GM23338 (cell line): ENCODE measurements around the gene PITPNC1. TPM values are rescaled to one million over a fixed set of nuclear protein-coding genes. Genes with fewer than 3 reads are reported as not detected.
A peak's percentile ranks its signal among the peaks of the same experiment; 100 is the strongest.

Source experiments
- ATAC-seq: fragments of 200-7000 bp; cut with Tn5 transposase; 3 replicates; pipeline ENCODE4 v1.9.1; 2020
- DNase-seq: peaks from one replicate; pipeline ENCODE4 v3.0.0-alpha.2; 2015; ENCODE audit warnings: low spot score
- H2AFZ ChIP-seq: fragments of 200-600 bp; sonication (generic); 2 replicates; pipeline ENCODE4 v1.8.0; 2016; ENCODE audit warnings: antibody characterized with exemption, mild to moderate bottlenecking, moderate library complexity
- H3F3A ChIP-seq: fragments of 200-600 bp; sonication (generic); replicated peaks from 2 replicates; pipeline ENCODE4 v1.8.0; 2017; ENCODE audit warnings: antibody characterized with exemption, mixed run types, low read depth
- H3K27ac ChIP-seq: fragments of 200-600 bp; sonication (generic); 2 replicates; pipeline ENCODE4 v1.6.1; 2016; ENCODE audit warnings: low read depth
- H3K27me3 ChIP-seq: fragments of 200-600 bp; sonication (generic); 2 replicates; pipeline ENCODE4 v1.8.0; 2016; ENCODE audit warnings: mild to moderate bottlenecking, mixed run types, moderate library complexity; ENCODE audit not compliant: insufficient read depth
- H3K36me3 ChIP-seq: fragments of 200-600 bp; sonication (generic); 2 replicates; pipeline ENCODE4 v1.8.0; 2016; ENCODE audit warnings: mild to moderate bottlenecking; ENCODE audit not compliant: insufficient read depth
- H3K4me1 ChIP-seq: fragments of 200-600 bp; sonication (generic); 2 replicates; pipeline ENCODE4 v1.8.0; 2016; ENCODE audit warnings: mild to moderate bottlenecking, moderate library complexity; ENCODE audit not compliant: insufficient read depth
- H3K4me2 ChIP-seq: fragments of 200-600 bp; sonication (generic); 2 replicates; pipeline ENCODE4 v1.7.1; 2017; ENCODE audit warnings: mixed run types
- H3K4me3 ChIP-seq: fragments of 200-600 bp; sonication (generic); 2 replicates; pipeline ENCODE4 v1.6.1; 2016; ENCODE audit warnings: mixed run types
- H3K79me2 ChIP-seq: fragments of 200-600 bp; sonication (generic); replicated peaks from 2 replicates; pipeline ENCODE4 v1.8.0; 2017; ENCODE audit warnings: mild to moderate bottlenecking; ENCODE audit not compliant: insufficient read depth
- H3K9me2 ChIP-seq: fragments of 200-600 bp; sonication (generic); 2 replicates; pipeline ENCODE4 v1.8.0; 2017; ENCODE audit not compliant: insufficient read depth
- H4K20me1 ChIP-seq: fragments of 200-600 bp; sonication (generic); replicated peaks from 2 replicates; pipeline ENCODE4 v1.8.0; 2017; ENCODE audit warnings: mild to moderate bottlenecking; ENCODE audit not compliant: insufficient read depth
- H3K27ac Mint-ChIP-seq: 2 replicates; pipeline ENCODE4 v1.8.0; 2020; ENCODE audit warnings: inconsistent platforms, mild to moderate bottlenecking, moderate library complexity, mixed read lengths
- H3K27me3 Mint-ChIP-seq: 3 replicates; pipeline ENCODE4 v1.8.0; 2022; ENCODE audit warnings: low read depth, mild to moderate bottlenecking, moderate library complexity, mixed read lengths, inconsistent platforms; ENCODE audit not compliant: insufficient read depth, poor library complexity
- H3K36me3 Mint-ChIP-seq: 3 replicates; pipeline ENCODE4 v1.8.0; 2021; ENCODE audit warnings: low read depth, mild to moderate bottlenecking, inconsistent platforms, moderate library complexity, mixed read lengths
- H3K4me1 Mint-ChIP-seq: 3 replicates; pipeline ENCODE4 v1.8.0; 2020; ENCODE audit warnings: mild to moderate bottlenecking, inconsistent platforms, mixed read lengths
- H3K4me3 Mint-ChIP-seq: 3 replicates; pipeline ENCODE4 v1.8.0; 2021; ENCODE audit warnings: moderate library complexity, mild to moderate bottlenecking, inconsistent platforms, mixed read lengths
- H3K9me3 Mint-ChIP-seq: 3 replicates; pipeline ENCODE4 v1.8.0; 2020; ENCODE audit warnings: moderate library complexity, mild to moderate bottlenecking, inconsistent platforms, mixed read lengths
- EZH2 ChIP-seq: fragments of 200-600 bp; sonication (generic); IDR thresholded peaks from one replicate; pipeline ENCODE4 v1.8.0; 2017; ENCODE audit warnings: antibody characterized with exemption, mild to moderate bottlenecking, low read depth; ENCODE audit not compliant: unreplicated experiment
- POLR2AphosphoS5 ChIP-seq: IDR thresholded peaks from 2 replicates; pipeline ENCODE4 v1.6.1; 2016; ENCODE audit warnings: antibody characterized with exemption, low read depth
- STAT1 ChIP-seq: IDR thresholded peaks from one replicate; pipeline ENCODE4 v1.6.1; 2016; ENCODE audit warnings: antibody characterized with exemption; ENCODE audit not compliant: unreplicated experiment
- ZNF114 ChIP-seq: fragments of 250-450 bp; sonication (Bioruptor Pico); IDR thresholded peaks from 2 replicates; pipeline ENCODE4 v1.5.0; 2020; ENCODE audit warnings: mild to moderate bottlenecking, moderate library complexity
- polyA plus RNA-seq: library from polyadenylated mRNA; unstranded; fragments of >200 nt; fragmentation: Nextera tagmentation; extraction: Ambion mirVana; gene quantifications from 2 replicates; pipeline ENCODE4 v1.2.1, GENCODE V29; 2016
- total RNA-seq: library from RNA; depleted of rRNA; stranded (reverse); fragments of >200 nt; shearing (Covaris generic); gene quantifications from 2 replicates; pipeline ENCODE4 v1.2.3, GENCODE V29; 2014
- TF ChIP-seq, protein P1 (sequence below): fragments of 250-450 bp; sonication (Bioruptor Pico); IDR thresholded peaks from 2 replicates; pipeline ENCODE4 v1.5.0; 2020; ENCODE audit warnings: mild to moderate bottlenecking, moderate library complexity
- TF ChIP-seq, protein P2 (sequence below), 2 experiments: fragments of 200-600 bp in 1 of 2; sonication (generic) in 1 of 2; conservative IDR thresholded peaks; 2 replicates each; pipeline versions ENCODE4 v1.5.1 to v1.6.1; 2016 to 2017; ENCODE audit warnings: antibody characterized with exemption in 2 of 2, low read depth in 2 of 2, mild to moderate bottlenecking in 2 of 2, moderate library complexity in 1 of 2

Gene PITPNC1
- total and polyA plus RNA-seq, 2 experiments from 2014 or later, result 23.0 to 32.6 TPM

DNA sequence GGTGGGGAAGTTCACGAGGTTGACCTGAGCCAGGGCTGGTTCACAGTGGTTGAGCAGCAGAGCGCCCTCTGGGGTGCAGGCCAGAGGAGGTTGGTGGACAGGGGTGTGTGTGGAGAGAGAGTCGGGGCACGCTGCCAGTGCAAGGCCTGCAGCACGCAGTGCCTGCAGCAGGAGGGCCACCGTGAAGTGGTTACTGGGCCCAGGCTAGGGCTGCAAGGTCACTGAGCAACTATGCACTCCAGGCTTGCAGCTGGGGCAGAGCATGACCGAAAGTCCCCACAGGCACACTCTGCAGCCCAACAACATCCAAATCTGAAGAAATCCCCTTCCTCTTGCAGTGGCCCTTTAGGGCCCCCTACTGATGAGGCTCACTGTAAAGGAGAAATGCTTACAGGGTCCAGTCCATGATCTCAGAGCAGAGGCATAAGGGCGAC is 251.5 kb downstream of the PITPNC1 start:
- Mint-ChIP-seq H3K27ac (no peak overlapping the region), H3K9me3 (no peaks in the 10 kb centered on the region), H3K36me3 (peaks cover 17% of the 10 kb centered on the region), H3K27me3 (peaks cover 8% of the 10 kb centered on the region), H3K4me1 (peaks cover 4% of the 10 kb centered on the region; the same call in 2 of the 3 replicates), H3K4me3 (no peak overlapping the region)
- Histone ChIP-seq H3K9me2 (no peaks in the 10 kb centered on the region), H3K36me3 (peaks cover 8% of the 10 kb centered on the region; the same call in 1 of the 2 replicates), H3K79me2 (no peaks in the 10 kb centered on the region), H3F3A (no peaks in the 10 kb centered on the region), H3K4me3 (no peak overlapping the region), H3K4me2 (no peak overlapping the region), H2AFZ (no peak overlapping the region), H3K27ac (no peak overlapping the region), H4K20me1 (no peaks in the 10 kb centered on the region), H3K27me3 (no peaks in the 10 kb centered on the region), H3K4me1 (no peaks in the 10 kb centered on the region; the same call in 1 of the 2 replicates)
- peak; percentile 55 for DNase-seq
- ATAC-seq, result peak; percentile 90
- TF ChIP-seq EZH2 (no peak), ZNF114 (no peak), POLR2AphosphoS5 (no peak), STAT1 (no peak)
- TF ChIP-seq, protein P1, sequence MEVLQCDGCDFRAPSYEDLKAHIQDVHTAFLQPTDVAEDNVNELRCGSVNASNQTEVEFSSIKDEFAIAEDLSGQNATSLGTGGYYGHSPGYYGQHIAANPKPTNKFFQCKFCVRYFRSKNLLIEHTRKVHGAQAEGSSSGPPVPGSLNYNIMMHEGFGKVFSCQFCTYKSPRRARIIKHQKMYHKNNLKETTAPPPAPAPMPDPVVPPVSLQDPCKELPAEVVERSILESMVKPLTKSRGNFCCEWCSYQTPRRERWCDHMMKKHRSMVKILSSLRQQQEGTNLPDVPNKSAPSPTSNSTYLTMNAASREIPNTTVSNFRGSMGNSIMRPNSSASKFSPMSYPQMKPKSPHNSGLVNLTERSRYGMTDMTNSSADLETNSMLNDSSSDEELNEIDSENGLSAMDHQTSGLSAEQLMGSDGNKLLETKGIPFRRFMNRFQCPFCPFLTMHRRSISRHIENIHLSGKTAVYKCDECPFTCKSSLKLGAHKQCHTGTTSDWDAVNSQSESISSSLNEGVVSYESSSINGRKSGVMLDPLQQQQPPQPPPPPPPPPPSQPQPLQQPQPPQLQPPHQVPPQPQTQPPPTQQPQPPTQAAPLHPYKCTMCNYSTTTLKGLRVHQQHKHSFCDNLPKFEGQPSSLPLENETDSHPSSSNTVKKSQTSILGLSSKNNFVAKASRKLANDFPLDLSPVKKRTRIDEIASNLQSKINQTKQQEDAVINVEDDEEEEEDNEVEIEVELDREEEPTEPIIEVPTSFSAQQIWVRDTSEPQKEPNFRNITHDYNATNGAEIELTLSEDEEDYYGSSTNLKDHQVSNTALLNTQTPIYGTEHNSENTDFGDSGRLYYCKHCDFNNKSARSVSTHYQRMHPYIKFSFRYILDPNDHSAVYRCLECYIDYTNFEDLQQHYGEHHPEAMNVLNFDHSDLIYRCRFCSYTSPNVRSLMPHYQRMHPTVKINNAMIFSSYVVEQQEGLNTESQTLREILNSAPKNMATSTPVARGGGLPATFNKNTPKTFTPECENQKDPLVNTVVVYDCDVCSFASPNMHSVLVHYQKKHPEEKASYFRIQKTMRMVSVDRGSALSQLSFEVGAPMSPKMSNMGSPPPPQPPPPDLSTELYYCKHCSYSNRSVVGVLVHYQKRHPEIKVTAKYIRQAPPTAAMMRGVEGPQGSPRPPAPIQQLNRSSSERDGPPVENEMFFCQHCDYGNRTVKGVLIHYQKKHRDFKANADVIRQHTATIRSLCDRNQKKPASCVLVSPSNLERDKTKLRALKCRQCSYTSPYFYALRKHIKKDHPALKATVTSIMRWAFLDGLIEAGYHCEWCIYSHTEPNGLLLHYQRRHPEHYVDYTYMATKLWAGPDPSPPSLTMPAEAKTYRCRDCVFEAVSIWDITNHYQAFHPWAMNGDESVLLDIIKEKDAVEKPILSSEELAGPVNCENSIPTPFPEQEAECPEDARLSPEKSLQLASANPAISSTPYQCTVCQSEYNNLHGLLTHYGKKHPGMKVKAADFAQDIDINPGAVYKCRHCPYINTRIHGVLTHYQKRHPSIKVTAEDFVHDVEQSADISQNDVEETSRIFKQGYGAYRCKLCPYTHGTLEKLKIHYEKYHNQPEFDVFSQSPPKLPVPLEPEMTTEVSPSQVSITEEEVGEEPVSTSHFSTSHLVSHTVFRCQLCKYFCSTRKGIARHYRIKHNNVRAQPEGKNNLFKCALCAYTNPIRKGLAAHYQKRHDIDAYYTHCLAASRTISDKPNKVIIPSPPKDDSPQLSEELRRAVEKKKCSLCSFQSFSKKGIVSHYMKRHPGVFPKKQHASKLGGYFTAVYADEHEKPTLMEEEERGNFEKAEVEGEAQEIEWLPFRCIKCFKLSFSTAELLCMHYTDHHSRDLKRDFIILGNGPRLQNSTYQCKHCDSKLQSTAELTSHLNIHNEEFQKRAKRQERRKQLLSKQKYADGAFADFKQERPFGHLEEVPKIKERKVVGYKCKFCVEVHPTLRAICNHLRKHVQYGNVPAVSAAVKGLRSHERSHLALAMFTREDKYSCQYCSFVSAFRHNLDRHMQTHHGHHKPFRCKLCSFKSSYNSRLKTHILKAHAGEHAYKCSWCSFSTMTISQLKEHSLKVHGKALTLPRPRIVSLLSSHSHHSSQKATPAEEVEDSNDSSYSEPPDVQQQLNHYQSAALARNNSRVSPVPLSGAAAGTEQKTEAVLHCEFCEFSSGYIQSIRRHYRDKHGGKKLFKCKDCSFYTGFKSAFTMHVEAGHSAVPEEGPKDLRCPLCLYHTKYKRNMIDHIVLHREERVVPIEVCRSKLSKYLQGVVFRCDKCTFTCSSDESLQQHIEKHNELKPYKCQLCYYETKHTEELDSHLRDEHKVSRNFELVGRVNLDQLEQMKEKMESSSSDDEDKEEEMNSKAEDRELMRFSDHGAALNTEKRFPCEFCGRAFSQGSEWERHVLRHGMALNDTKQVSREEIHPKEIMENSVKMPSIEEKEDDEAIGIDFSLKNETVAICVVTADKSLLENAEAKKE (CRISPR knock-in tag), result no peak
- TF ChIP-seq, protein P2, sequence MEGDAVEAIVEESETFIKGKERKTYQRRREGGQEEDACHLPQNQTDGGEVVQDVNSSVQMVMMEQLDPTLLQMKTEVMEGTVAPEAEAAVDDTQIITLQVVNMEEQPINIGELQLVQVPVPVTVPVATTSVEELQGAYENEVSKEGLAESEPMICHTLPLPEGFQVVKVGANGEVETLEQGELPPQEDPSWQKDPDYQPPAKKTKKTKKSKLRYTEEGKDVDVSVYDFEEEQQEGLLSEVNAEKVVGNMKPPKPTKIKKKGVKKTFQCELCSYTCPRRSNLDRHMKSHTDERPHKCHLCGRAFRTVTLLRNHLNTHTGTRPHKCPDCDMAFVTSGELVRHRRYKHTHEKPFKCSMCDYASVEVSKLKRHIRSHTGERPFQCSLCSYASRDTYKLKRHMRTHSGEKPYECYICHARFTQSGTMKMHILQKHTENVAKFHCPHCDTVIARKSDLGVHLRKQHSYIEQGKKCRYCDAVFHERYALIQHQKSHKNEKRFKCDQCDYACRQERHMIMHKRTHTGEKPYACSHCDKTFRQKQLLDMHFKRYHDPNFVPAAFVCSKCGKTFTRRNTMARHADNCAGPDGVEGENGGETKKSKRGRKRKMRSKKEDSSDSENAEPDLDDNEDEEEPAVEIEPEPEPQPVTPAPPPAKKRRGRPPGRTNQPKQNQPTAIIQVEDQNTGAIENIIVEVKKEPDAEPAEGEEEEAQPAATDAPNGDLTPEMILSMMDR (conservative IDR thresholded peaks at IDR 0.05; ENCODE audit: low read depth in 2 of 2), result peak; percentile 41 to 70
